Spleen (tissue), 7 donors: ENCODE measurements around the gene DLG3.

Source experiments
- CTCF ChIP-seq, 11 experiments: fragments of 200-600 bp in 7 of 11; fragments of 450-650 bp in 4 of 11; sonication (generic) in 4 of 11; IDR thresholded peaks in 8 of 11; conservative IDR thresholded peaks in 3 of 11; 1 replicate in 7 of 11; 2 replicates in 4 of 11; pipeline versions ENCODE4 v1.4.0 to v1.8.0; 2016 to 2021; ENCODE audit warnings: antibody characterized with exemption in 11 of 11, inconsistent platforms in 4 of 11, mild to moderate bottlenecking in 1 of 11
- POLR2A ChIP-seq, 3 donors: fragments of 450-650 bp; IDR thresholded peaks; one replicate each; pipeline ENCODE4 v1.5.1; 2017; ENCODE audit warnings: antibody characterized with exemption in 3 of 3, mild to moderate bottlenecking in 1 of 3
- POLR2AphosphoS5 ChIP-seq, 3 donors: sonication (generic); formaldehyde crosslinking; IDR thresholded peaks; one replicate each; pipeline ENCODE4 v1.5.1; 2017; ENCODE audit warnings: antibody characterized with exemption in 3 of 3
- donor health status: DM: no; HTN: no; CAD: no; lungs with moderate emphysema.
- donor health status: DM: no; HTN: no; CAD: no.
- donor health status: DM: no; HTN: no; CAD: no.

GRCh38 chrX:70552130-70552704 is 107.6 kb downstream of the DLG3 start:
- TF ChIP-seq CTCF (IDR thresholded peaks at IDR 0.05 in 8 of 11, conservative IDR thresholded peaks at IDR 0.05 in 3 of 11) (no peak), POLR2AphosphoS5 (IDR thresholded peaks at IDR 0.05) (no peak), POLR2A (IDR thresholded peaks at IDR 0.05) (no peak)
